HCT116 (cell line): ENCODE measurements around the gene SH3TC1. TPM values are rescaled to one million over a fixed set of nuclear protein-coding genes. Genes with fewer than 3 reads are reported as not detected.

Source experiments
- ATAC-seq: fragments of 200-7000 bp; cut with Tn5 transposase; 2 replicates; pipeline ENCODE4 v1.9.1; 2020; ENCODE audit warnings: mild to moderate bottlenecking, moderate library complexity
- BruUV-seq: library from RNA; stranded (reverse); fragments of 400-500 nt; replicated peaks from 2 replicates; lab custom pipeline; 2021; lab: Mats Ljungman, UMichigan
- CTCF ChIA-PET: fragments of 300-600 bp; sonication (Branson Sonifier 250); formaldehyde crosslinking; loops from one replicate; lab custom pipeline; 2021; ENCODE audit warnings: antibody characterized with exemption; lab: Charles Lee
- POLR2A ChIA-PET: fragments of 300-600, 350-600 bp; sonication (Branson Sonifier 250); formaldehyde crosslinking; loops from one replicate; lab custom pipeline; 2021; ENCODE audit warnings: antibody characterized with exemption; lab: Charles Lee
- RAD21 ChIA-PET, 2 experiments: fragments of 300-600 bp; sonication (Branson Sonifier 250); formaldehyde crosslinking; loops; one replicate each; lab custom pipeline; 2023; ENCODE audit warnings: low total read pairs in 2 of 2; ENCODE audit not compliant: uncharacterized antibody in 2 of 2, unreplicated experiment in 2 of 2, low non-redundant PET in 1 of 2; lab: Charles Lee
- DNase-seq: peaks from one replicate; pipeline ENCODE4 v3.0.0-alpha.2; 2010; ENCODE audit warnings: low read depth, low spot score
- H2AFZ ChIP-seq: fragments of 200-600 bp; shearing (Covaris generic), sonication (generic); 2 replicates; pipeline ENCODE4 v1.6.1; 2017; ENCODE audit warnings: low read depth, mixed run types, mixed read lengths, antibody characterized with exemption, low read length; ENCODE audit not compliant: poor library complexity, severe bottlenecking
- H3K27ac ChIP-seq: 2 replicates; pipeline ENCODE4 v1.5.1; 2012; ENCODE audit warnings: low read depth, low read length
- H3K27me3 ChIP-seq: fragments of 200-600 bp; sonication (generic); 2 replicates; pipeline ENCODE4 v1.6.1; 2016; ENCODE audit warnings: mixed run types, low read length, mixed read lengths; ENCODE audit not compliant: insufficient read depth
- H3K36me3 ChIP-seq, 2 experiments: fragments of 200-500 bp in 1 of 2; fragments of 200-600 bp in 1 of 2; sonication (Bioruptor generic) in 1 of 2; sonication (generic) in 1 of 2; 2 replicates each; pipeline versions ENCODE4 v1.5.1 to v1.6.1; 2014 to 2016; ENCODE audit warnings: low read length in 2 of 2, inconsistent platforms in 1 of 2, mixed read lengths in 1 of 2, mixed run types in 1 of 2; ENCODE audit not compliant: insufficient read depth in 2 of 2, control insufficient read depth in 1 of 2
- H3K4me1 ChIP-seq, 2 experiments: fragments of 200-600 bp in 1 of 2; sonication (generic) in 1 of 2; 2 replicates each; pipeline versions ENCODE4 v1.5.1 to v1.6.1; 2012 to 2017; ENCODE audit warnings: low read length in 2 of 2, inconsistent platforms in 1 of 2, mild to moderate bottlenecking in 1 of 2, mixed read lengths in 1 of 2, mixed run types in 1 of 2, moderate library complexity in 1 of 2; ENCODE audit not compliant: insufficient read depth in 2 of 2, control insufficient read depth in 1 of 2
- H3K4me2 ChIP-seq: fragments of 200-600 bp; sonication (generic); 2 replicates; pipeline ENCODE4 v1.6.1; 2017; ENCODE audit warnings: mixed run types, low read length, mixed read lengths
- H3K4me3 ChIP-seq, 2 experiments: fragments of 200-600 bp in 1 of 2; sonication (generic) in 1 of 2; replicated peaks in 1 of 2; 2 replicates each; pipeline ENCODE4 v1.5.1; 2011 to 2016; ENCODE audit warnings: low read length in 2 of 2, control low read depth in 1 of 2, low read depth in 1 of 2, mild to moderate bottlenecking in 1 of 2, mixed read lengths in 1 of 2, mixed run types in 1 of 2
- H3K79me2 ChIP-seq: fragments of 200-600 bp; sonication (generic); 2 replicates; pipeline ENCODE4 v1.6.1; 2017; ENCODE audit warnings: mild to moderate bottlenecking, mixed run types, low read length, moderate library complexity, mixed read lengths; ENCODE audit not compliant: insufficient read depth
- H3K9ac ChIP-seq: fragments of 200-600 bp; sonication (generic); 2 replicates; pipeline ENCODE4 v1.6.1; 2016; ENCODE audit warnings: low read length, mixed read lengths
- H3K9me2 ChIP-seq: fragments of 200-600 bp; sonication (generic), shearing (Covaris generic); 2 replicates; pipeline ENCODE4 v1.6.1; 2017; ENCODE audit warnings: mixed run types, mild to moderate bottlenecking, moderate library complexity; ENCODE audit not compliant: insufficient read depth
- H3K9me3 ChIP-seq, 2 experiments: fragments of 200-500 bp in 1 of 2; fragments of 200-600 bp in 1 of 2; sonication (Bioruptor generic) in 1 of 2; sonication (generic) in 1 of 2; 2 replicates each; pipeline ENCODE4 v1.6.1; 2014 to 2017; ENCODE audit warnings: low read length in 2 of 2, mixed read lengths in 2 of 2, inconsistent platforms in 1 of 2, low read depth in 1 of 2, mild to moderate bottlenecking in 1 of 2, mixed run types in 1 of 2, moderate library complexity in 1 of 2; ENCODE audit not compliant: control insufficient read depth in 1 of 2, insufficient read depth in 1 of 2
- H4K20me1 ChIP-seq: fragments of 200-600 bp; sonication (generic), shearing (Covaris generic); 2 replicates; pipeline ENCODE4 v1.6.1; 2017; ENCODE audit warnings: mixed run types, mild to moderate bottlenecking, moderate library complexity; ENCODE audit not compliant: insufficient read depth
- CBX3 ChIP-seq: IDR thresholded peaks from 2 replicates; pipeline ENCODE4 v1.6.1; 2012; ENCODE audit warnings: low read depth
- CEBPB ChIP-seq: IDR thresholded peaks from 2 replicates; pipeline ENCODE4 v1.6.1; 2012; ENCODE audit warnings: low read depth
- EZH2 ChIP-seq: fragments of 200-600 bp; sonication (generic); IDR thresholded peaks from 2 replicates; pipeline ENCODE4 v1.6.1; 2017; ENCODE audit warnings: antibody characterized with exemption, mixed run types
- EZH2phosphoT487 ChIP-seq: fragments of 200-600 bp; IDR thresholded peaks from 2 replicates; pipeline ENCODE4 v1.6.1; 2018; ENCODE audit warnings: antibody characterized with exemption, borderline replicate concordance
- FOSL1 ChIP-seq: IDR thresholded peaks from 2 replicates; pipeline ENCODE4 v1.6.1; 2012; ENCODE audit warnings: low read depth
- JUND ChIP-seq: IDR thresholded peaks from 2 replicates; pipeline ENCODE4 v1.6.1; 2012
- POLR2A ChIP-seq: IDR thresholded peaks from 2 replicates; pipeline ENCODE4 v1.7.0; 2011; ENCODE audit warnings: borderline replicate concordance; ENCODE audit not compliant: insufficient read depth, insufficient read length; ENCODE audit errors: extremely low read depth
- POLR2AphosphoS5 ChIP-seq: IDR thresholded peaks from 2 replicates; pipeline ENCODE4 v1.6.1; 2011; ENCODE audit warnings: mild to moderate bottlenecking, low read depth, low read length, moderate library complexity
- RAD21 ChIP-seq: IDR thresholded peaks from 2 replicates; pipeline ENCODE4 v1.6.1; 2012; ENCODE audit warnings: low read depth, mild to moderate bottlenecking
- REST ChIP-seq: IDR thresholded peaks from 2 replicates; pipeline ENCODE4 v1.6.1; 2012; ENCODE audit warnings: low read depth
- SIN3A ChIP-seq: IDR thresholded peaks from 2 replicates; pipeline ENCODE4 v1.6.1; 2012; ENCODE audit warnings: low read depth
- SP1 ChIP-seq: IDR thresholded peaks from 2 replicates; pipeline ENCODE4 v1.6.1; 2012; ENCODE audit warnings: low read depth
- SRF ChIP-seq: IDR thresholded peaks from 2 replicates; pipeline ENCODE4 v1.6.1; 2012; ENCODE audit warnings: low read depth
- TCF7L2 ChIP-seq: IDR thresholded peaks from 2 replicates; pipeline ENCODE4 v1.7.0; 2011; ENCODE audit warnings: borderline replicate concordance, inconsistent platforms; ENCODE audit not compliant: insufficient read depth, insufficient read length; ENCODE audit errors: extremely low read depth
- YY1 ChIP-seq: IDR thresholded peaks from 2 replicates; pipeline ENCODE4 v1.6.1; 2011; ENCODE audit warnings: low read length, low read depth, moderate library complexity, mild to moderate bottlenecking; ENCODE audit not compliant: insufficient replicate concordance; ENCODE audit errors: extremely low read depth
- ZFX ChIP-seq: fragments of 450-650 bp; IDR thresholded peaks from 2 replicates; pipeline ENCODE4 v1.6.1; 2017
- ZNF274 ChIP-seq: fragments of 200-500 bp; sonication (Bioruptor generic); IDR thresholded peaks from 2 replicates; pipeline ENCODE4 v1.6.1; 2014; ENCODE audit warnings: mild to moderate bottlenecking, low read depth, low read length, inconsistent platforms
- intact Hi-C: fragments of 100-400 bp; cut with micrococcal nuclease; formaldehyde crosslinking; loops from 2 replicates; pipeline ENCODE4 v1.10.0; 2022
- total RNA-seq: library from RNA; stranded (reverse); gene quantifications from one replicate; pipeline ENCODE4 v1.2.1, GENCODE V29; 2021; ENCODE audit not compliant: unreplicated experiment
- TF ChIP-seq, protein P1 (sequence below), 3 experiments: fragments of 200-600 bp in 1 of 3; sonication (generic) in 1 of 3; IDR thresholded peaks in 2 of 3; conservative IDR thresholded peaks in 1 of 3; 2 replicates each; pipeline ENCODE4 v1.5.1; 2012 to 2017; ENCODE audit warnings: low read depth in 2 of 3, low read length in 2 of 3, antibody characterized with exemption in 1 of 3, borderline replicate concordance in 1 of 3, control low read depth in 1 of 3, mild to moderate bottlenecking in 1 of 3, mixed read lengths in 1 of 3, mixed run types in 1 of 3, moderate library complexity in 1 of 3; ENCODE audit not compliant: insufficient read depth in 1 of 3
- TF ChIP-seq, protein P2 (sequence below): IDR thresholded peaks from 2 replicates; pipeline ENCODE4 v1.6.1; 2012

The SH3TC1 gene
- total RNA-seq, 1 experiment from 2014 or later: 12.5 TPM

DNA sequence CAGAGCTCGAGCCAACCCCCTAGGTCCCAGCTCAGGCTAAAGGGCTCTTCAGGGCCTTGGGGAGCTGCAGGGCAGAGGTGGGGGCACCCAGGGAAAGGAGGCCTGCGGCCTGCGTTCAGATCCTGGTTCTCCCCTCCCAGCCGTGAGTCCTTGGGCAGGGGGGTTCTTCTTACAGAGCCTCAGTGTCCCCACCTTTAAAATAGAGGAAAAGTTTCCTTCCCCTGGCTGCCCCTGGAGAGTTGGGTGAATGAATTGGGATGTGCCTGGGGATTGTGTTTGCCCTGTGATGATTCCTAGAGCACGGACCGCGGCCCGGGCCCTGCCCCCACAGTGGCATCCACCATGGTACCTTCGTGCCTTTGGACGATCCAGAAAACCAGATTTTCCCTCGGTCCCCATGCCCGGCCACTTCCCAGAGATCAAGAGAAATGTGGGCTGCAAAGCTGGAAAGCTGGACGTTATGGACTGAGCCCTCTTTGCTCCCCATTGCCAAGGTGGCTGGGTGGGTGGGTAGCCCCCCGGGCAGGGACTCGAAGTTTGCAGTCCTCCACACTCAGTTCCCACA lies 81.9 kb downstream of the SH3TC1 start (continued):
- TF ChIP-seq SRF (no peak), SP1 (no peak), POLR2AphosphoS5 (no peak)

DNA sequence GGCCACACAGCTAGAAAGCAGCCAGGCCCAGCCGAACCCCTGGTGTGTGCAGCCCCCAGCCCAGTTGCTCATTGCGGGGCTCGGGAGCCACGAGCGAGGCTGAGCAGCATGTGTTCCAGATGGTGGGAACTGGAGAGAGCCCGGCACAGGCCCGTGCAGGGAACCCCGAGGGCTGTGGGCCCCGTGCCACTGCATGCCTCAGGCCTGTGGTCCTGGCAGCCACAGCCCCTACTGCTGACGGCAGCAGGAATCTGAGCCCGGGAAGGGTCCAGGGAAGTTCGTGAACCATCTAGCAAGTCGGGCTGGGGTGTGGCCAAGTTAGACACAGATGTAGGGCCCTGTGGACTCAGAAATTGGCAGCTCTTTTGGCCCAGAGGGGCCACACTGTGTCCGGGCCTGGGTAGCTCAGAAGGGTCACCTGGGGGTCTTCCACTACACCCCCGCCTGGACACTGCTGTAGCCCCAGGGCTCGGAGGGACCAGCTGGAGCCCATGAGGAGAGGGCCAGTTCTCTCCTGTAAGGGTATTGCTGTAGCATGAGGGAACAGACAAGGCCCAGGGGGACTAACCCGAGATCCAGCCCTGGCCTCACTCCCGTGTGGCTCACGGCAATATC lies 82.5 kb downstream of the SH3TC1 start:
- intact Hi-C loops: no loop called here
- H3K79me2 ChIP-seq: no peaks in the 10 kb centered on the region
- H3K9ac ChIP-seq: no peak overlapping the region
- TF ChIP-seq YY1 (no peak), SRF (no peak), POLR2AphosphoS5 (no peak), ZNF274 (no peak), EZH2 (no peak), POLR2A (no peak), CBX3 (no peak), ZFX (no peak), SIN3A (no peak), EZH2phosphoT487 (no peak), TCF7L2 (no peak), RAD21 (no peak), REST (no peak), FOSL1 (no peak), JUND (no peak), CEBPB (no peak)
- TF ChIP-seq, protein P1, sequence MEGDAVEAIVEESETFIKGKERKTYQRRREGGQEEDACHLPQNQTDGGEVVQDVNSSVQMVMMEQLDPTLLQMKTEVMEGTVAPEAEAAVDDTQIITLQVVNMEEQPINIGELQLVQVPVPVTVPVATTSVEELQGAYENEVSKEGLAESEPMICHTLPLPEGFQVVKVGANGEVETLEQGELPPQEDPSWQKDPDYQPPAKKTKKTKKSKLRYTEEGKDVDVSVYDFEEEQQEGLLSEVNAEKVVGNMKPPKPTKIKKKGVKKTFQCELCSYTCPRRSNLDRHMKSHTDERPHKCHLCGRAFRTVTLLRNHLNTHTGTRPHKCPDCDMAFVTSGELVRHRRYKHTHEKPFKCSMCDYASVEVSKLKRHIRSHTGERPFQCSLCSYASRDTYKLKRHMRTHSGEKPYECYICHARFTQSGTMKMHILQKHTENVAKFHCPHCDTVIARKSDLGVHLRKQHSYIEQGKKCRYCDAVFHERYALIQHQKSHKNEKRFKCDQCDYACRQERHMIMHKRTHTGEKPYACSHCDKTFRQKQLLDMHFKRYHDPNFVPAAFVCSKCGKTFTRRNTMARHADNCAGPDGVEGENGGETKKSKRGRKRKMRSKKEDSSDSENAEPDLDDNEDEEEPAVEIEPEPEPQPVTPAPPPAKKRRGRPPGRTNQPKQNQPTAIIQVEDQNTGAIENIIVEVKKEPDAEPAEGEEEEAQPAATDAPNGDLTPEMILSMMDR (IDR thresholded peaks at IDR 0.05 in 2 of 3, conservative IDR thresholded peaks at IDR 0.05 in 1 of 3; ENCODE audit: borderline replicate concordance in 1 of 3, insufficient read depth in 1 of 3, low read depth in 2 of 3, low read length in 2 of 3): no peak
- TF ChIP-seq, protein P2, sequence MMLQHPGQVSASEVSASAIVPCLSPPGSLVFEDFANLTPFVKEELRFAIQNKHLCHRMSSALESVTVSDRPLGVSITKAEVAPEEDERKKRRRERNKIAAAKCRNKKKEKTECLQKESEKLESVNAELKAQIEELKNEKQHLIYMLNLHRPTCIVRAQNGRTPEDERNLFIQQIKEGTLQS: no peak
- TF ChIP-seq, all 23 proteins: peak for 0
- Histone ChIP-seq H3K27me3 (no peaks in the 10 kb centered on the region), H3K36me3 (no peaks in the 10 kb centered on the region), H3K4me2 (no peak overlapping the region), H2AFZ (no peak overlapping the region), H3K4me3 (no peak overlapping the region), H3K9me2 (no peaks in the 10 kb centered on the region), H4K20me1 (no peaks in the 10 kb centered on the region), H3K4me1 (peaks cover 0 to 11% of the 10 kb centered on the region in 2 experiments; a peak in 2 of 4 replicates), H3K27ac (no peak overlapping the region), H3K9me3 (no peaks in the 10 kb centered on the region)
- ATAC-seq: no peak
- ChIA-PET RAD21 (no interaction called here), POLR2A (no interaction called here), CTCF (no interaction called here)
- no TSS peak for BruUV-seq
- no peak for DNase-seq
